Thoracic aorta (tissue), 2 donors: ENCODE measurements around the gene SCAP. TPM values are rescaled to one million over a fixed set of nuclear protein-coding genes. Genes with fewer than 3 reads are reported as not detected.

Source experiments
- ATAC-seq: fragments of 150-250 bp; one replicate; pipeline ENCODE4 v1.8.0; 2017; ENCODE audit warnings: low read depth; ENCODE audit not compliant: insufficient number of reproducible peaks, low FRiP score
- DNase-seq: peaks from one replicate; pipeline ENCODE4 v3.0.0-alpha.2; 2020; ENCODE audit warnings: low spot score
- H3K27ac ChIP-seq, 2 donors: fragments of 200-600 bp; sonication (generic); 1 replicate in 1 of 2; 2 replicates in 1 of 2; pipeline ENCODE4 v1.5.1; 2016; ENCODE audit warnings: mild to moderate bottlenecking in 2 of 2, moderate library complexity in 2 of 2
- H3K27me3 ChIP-seq: fragments of 200-600 bp; sonication (generic); replicated peaks from 2 replicates; pipeline ENCODE4 v1.6.0; 2016; ENCODE audit warnings: mild to moderate bottlenecking; ENCODE audit not compliant: insufficient read depth
- H3K36me3 ChIP-seq: fragments of 200-600 bp; sonication (generic); one replicate; pipeline ENCODE4 v1.5.1; 2016
- H3K4me1 ChIP-seq, 2 donors: fragments of 200-600 bp; sonication (generic); 1 replicate in 1 of 2; 2 replicates in 1 of 2; pipeline versions ENCODE4 v1.5.1 to v1.6.0; 2016; ENCODE audit warnings: low read depth in 2 of 2, mild to moderate bottlenecking in 1 of 2; ENCODE audit not compliant: control insufficient read depth in 1 of 2
- H3K4me3 ChIP-seq: fragments of 200-600 bp; sonication (generic); 2 replicates; pipeline ENCODE4 v1.5.1; 2016; ENCODE audit warnings: mild to moderate bottlenecking
- H3K9me3 ChIP-seq: fragments of 200-600 bp; sonication (generic); 2 replicates; pipeline ENCODE4 v1.5.1; 2016
- total RNA-seq, 2 donors: library from RNA; depleted of rRNA; stranded (reverse); fragments of >200 nt; gene quantifications; one replicate each; pipeline versions ENCODE4 v1.1.0 to v1.2.3, GENCODE V29; 2016
- TF ChIP-seq, protein P1 (sequence below): fragments of 200-600 bp; sonication (generic); IDR thresholded peaks from one replicate; pipeline ENCODE4 v1.5.1; 2019; ENCODE audit warnings: antibody characterized with exemption

Gene SCAP
- total RNA-seq, 2 donors from 2014 or later = 80.0 to 106 TPM

DNA sequence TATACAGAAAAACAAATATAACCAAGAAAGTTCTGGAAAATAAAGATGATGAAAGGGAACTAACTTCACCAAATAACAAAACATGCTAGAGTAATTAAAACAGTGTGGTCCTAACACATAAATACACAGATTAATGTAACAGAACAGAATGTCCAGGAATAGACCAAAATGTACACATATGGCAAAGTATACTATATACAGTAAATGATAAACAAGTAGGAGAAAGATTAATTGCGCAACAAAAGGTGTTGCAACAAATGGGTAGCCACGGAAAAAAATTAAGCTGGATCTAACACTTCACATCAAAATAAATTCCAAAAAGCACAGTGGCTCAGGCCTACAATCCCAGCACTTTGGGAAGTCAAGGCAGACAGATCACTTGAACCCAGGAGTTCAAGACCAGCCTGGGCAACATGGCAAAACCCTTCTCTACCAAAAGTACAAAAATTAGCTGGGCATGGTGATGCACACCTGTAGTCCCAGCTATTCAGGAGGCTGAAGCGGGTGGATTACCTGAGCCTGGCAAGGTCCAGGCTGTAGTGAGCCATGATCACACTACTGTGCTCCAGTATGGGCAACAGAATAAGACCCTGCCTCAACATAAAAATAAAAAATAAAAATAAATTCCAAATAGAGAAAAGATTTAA lies 19.8 kb downstream of the SCAP start:
- ATAC-seq (no peak), DNase-seq (no peak)
- no peaks in the 10 kb centered on the region for H3K9me3 ChIP-seq
- H3K36me3 ChIP-seq = no peaks in the 10 kb centered on the region
- H3K4me3 ChIP-seq = no peak overlapping the region
- peaks cover 0 to 7% of the 10 kb centered on the region in 2 donors for H3K4me1 ChIP-seq
- H3K27ac ChIP-seq = no peak overlapping the region
- H3K27me3 ChIP-seq = no peaks in the 10 kb centered on the region
- TF ChIP-seq, protein P1, sequence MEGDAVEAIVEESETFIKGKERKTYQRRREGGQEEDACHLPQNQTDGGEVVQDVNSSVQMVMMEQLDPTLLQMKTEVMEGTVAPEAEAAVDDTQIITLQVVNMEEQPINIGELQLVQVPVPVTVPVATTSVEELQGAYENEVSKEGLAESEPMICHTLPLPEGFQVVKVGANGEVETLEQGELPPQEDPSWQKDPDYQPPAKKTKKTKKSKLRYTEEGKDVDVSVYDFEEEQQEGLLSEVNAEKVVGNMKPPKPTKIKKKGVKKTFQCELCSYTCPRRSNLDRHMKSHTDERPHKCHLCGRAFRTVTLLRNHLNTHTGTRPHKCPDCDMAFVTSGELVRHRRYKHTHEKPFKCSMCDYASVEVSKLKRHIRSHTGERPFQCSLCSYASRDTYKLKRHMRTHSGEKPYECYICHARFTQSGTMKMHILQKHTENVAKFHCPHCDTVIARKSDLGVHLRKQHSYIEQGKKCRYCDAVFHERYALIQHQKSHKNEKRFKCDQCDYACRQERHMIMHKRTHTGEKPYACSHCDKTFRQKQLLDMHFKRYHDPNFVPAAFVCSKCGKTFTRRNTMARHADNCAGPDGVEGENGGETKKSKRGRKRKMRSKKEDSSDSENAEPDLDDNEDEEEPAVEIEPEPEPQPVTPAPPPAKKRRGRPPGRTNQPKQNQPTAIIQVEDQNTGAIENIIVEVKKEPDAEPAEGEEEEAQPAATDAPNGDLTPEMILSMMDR = no peak

DNA sequence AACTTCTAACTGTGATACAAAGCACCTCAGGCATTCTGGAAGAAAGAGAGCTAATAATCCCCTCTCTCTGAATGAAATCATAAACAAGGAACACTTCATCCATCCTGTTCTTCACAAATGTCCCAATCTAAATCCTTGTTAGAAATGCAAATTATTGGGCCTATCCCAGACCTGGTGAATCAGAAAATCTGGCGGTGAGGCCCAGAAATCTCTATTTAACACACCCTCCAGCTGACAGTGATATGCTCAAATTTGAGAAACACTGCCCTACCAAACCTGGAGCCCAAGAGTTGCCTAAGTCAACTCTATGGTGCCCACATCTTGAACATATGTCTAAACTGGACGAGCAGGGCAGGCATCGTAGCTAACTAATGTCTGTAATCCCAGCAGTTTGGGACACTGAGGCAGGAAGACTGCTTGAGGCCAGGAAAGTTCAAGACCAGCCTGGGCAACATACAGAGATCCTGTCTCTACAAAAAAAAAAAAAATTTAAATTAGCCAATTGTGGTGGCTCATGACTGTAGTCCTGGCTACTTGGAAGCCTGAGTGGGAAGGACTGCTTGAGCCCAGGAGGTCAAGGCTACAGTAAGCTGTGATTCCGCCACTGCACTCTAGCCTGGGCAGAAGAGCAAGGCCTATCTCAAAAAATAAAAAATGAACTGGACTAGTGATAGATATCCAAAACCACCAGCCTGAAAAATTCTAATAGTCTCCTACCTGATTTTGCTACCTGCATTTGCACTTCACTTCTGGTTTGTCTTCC lies 23.1 kb downstream of the SCAP start:
- Histone ChIP-seq H3K4me3 (no peak overlapping the region), H3K9me3 (no peaks in the 10 kb centered on the region), H3K27me3 (no peaks in the 10 kb centered on the region), H3K27ac (no peak overlapping the region), H3K4me1 (peaks cover 0 to 7% of the 10 kb centered on the region in 2 donors), H3K36me3 (no peaks in the 10 kb centered on the region)
- DNase-seq (no peak), ATAC-seq (no peak)
- TF ChIP-seq, protein P1 = no peak

DNA sequence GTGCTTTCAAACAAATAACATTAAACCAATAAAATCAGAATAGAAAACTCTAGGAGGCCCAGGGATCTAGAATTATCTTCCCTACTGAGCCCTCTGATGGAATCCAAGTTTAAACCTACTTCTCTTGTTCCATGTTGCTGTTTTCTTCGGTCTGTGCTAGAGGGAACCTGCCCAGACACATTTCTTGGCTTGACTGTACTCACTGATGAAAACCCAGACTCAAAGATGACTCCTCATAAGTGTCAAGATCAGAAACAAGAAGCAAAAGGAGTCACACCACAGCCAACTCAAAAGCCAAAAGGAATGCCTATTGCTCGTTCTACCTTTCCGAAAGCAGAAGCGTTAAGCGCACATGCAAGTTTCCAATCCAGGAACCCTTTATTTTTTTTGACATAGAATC lies 31.6 kb downstream of the SCAP start:
- no peak overlapping the region for H3K4me3 ChIP-seq
- TF ChIP-seq, protein P1 = no peak
- H3K36me3 ChIP-seq = peaks cover 8% of the 10 kb centered on the region
- no peaks in the 10 kb centered on the region for H3K9me3 ChIP-seq
- H3K27ac ChIP-seq = peak overlapping the region; percentile 74 to 76
- no peak for DNase-seq
- peaks cover 3 to 26% of the 10 kb centered on the region in 2 donors for H3K4me1 ChIP-seq
- ATAC-seq = no peak
- no peaks in the 10 kb centered on the region for H3K27me3 ChIP-seq

DNA sequence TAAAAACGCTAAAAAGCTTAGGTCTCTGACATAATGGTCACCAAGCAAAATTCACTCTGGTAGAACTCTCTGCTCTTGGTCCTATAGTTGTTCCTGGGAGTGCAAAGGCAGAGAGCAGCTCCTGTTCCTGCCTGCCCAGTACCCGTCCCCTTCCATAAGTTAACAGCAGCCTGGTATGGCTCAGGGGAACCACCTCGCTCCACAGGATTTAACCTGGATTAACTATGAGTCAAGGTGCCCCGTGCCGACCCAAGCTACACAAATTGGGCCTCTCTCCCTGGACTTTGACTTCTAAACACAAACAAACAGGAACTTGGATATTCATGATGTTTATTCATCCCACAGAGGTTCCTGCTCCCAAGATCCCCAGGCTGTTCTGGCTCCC lies 32.1 kb downstream of the SCAP start:
- ATAC-seq (no peak), DNase-seq (no peak)
- peaks cover 8% of the 10 kb centered on the region for H3K36me3 ChIP-seq
- no peaks in the 10 kb centered on the region for H3K9me3 ChIP-seq
- TF ChIP-seq, protein P1 = no peak
- no peak overlapping the region for H3K4me3 ChIP-seq
- H3K27ac ChIP-seq = peak overlapping the region; percentile 74 to 76
- no peaks in the 10 kb centered on the region for H3K27me3 ChIP-seq
- peaks cover 3 to 26% of the 10 kb centered on the region in 2 donors for H3K4me1 ChIP-seq

DNA sequence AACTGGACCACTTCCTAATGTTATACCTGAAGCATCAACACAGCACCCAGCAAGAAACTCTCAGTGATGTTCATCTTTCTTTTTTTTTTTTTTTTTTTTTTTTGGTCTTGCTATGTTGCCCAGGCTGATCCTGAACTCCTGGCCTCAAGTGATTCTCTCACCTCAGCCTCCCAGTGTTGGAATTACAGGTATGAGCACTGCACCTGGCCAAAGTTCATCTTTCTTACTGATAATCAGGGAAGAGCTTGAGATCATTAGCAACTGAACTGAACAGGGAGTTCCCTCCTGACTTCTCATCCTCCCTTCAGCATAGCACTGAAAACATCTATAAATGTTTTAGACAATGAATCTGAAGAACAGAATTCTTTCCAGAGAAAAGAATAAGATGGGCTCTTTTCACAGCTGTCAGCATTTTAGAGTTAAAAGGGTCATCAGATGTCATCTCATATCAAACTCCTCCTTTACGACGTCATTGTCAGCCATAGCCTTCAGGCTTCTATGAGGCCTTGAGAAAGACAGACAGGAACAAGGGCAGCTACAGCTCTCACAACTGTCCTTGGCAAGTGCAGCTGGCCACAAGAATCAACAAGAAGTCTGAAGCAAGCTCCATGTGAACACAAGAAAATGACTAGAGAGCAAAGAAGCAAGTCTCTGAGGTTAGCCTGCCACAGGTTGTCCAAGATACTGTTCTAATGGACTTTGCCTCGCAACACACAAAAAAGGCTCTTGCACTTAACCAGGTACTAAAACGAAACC lies 33.8 kb downstream of the SCAP start:
- ATAC-seq = no peak
- H3K9me3 ChIP-seq = no peaks in the 10 kb centered on the region
- H3K36me3 ChIP-seq = peaks cover 8% of the 10 kb centered on the region
- no peak for DNase-seq
- peak overlapping the region in 1 of 2 donors; percentile 76 for H3K27ac ChIP-seq
- no peak overlapping the region for H3K4me3 ChIP-seq
- peaks cover 3 to 26% of the 10 kb centered on the region in 2 donors for H3K4me1 ChIP-seq
- no peaks in the 10 kb centered on the region for H3K27me3 ChIP-seq
- TF ChIP-seq, protein P1 = no peak
